ENCODE measurements around the gene SH3RF3.

SH3RF3 gene

DNA sequence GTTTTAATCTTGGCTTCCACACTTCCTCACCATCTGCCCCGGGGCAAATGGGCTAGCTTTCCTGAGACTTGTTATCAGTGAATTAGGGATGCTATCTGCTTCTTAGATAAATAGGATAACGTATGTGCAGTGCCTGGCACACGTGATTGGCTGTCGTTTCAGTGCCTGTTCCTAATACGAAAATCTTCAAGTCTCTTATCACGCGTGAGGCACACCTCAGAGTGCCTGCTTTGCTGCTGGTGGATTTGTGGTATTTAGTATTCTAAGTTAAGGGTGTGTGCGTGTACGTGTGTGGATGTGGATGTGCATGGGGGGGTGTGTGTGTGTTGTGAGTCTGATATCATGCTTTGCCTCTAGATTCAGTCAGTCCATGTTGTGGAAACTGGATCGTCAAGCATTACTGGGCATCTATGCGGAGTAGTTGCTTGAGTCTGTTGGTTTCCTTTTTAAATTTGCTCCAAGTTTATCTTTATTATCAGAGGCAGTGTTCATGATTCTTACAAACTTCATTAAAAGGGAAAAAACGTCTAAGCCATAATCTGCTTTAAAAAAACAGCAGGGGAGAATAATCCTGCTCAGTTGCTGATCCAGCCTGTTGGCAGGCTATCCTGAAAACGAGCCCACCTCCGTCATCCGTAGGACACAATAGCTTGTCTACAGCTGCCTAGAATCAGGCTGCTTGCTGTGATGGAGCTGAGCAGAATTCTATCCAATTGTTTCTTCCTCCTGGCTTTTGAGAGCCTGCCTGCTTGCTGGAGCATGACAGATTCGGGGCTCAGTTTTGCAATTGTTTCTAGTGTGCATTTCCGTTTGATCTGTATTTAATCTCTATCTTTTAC, 6.6 kb downstream of the SH3RF3 start:
- no peaks in the 10 kb centered on the region for H3K9me3 ChIP-seq (ENCODE audit: low read length)
- H2AFZ ChIP-seq (ENCODE audit: low read depth, low read length): no peak overlapping the region
- H3K4me1 ChIP-seq (ENCODE audit: insufficient read depth, low read length): peaks cover 8% of the 10 kb centered on the region
- peaks cover 13% of the 10 kb centered on the region for H3K27me3 ChIP-seq (ENCODE audit: insufficient read depth, low read length)
- H3K4me3 ChIP-seq (ENCODE audit: low read length): no peak overlapping the region
- no peaks in the 10 kb centered on the region for H3K36me3 ChIP-seq (ENCODE audit: insufficient read depth, low read length)

DNA sequence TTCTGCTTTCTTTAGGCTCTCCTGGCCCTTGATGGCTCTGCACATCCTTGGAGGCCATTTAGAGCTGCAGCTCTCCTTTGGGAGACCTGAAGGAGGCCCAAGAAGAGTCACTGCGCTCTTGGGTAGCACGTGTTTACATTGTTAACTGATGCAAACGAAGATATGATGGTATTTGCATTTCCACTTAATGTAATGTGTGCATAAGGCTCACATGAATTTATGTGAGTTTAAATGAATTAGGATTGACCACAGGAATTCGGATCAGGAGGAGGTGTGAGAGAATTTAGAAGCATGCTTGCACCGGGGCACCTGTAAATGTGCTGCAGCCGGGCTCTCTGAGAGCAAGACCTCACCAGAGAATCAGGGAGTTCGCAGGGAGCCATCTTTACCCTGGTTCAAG, 7.5 kb downstream of the SH3RF3 start:
- no peak overlapping the region for H2AFZ ChIP-seq (ENCODE audit: low read depth, low read length)
- no peaks in the 10 kb centered on the region for H3K36me3 ChIP-seq (ENCODE audit: insufficient read depth, low read length)
- no peaks in the 10 kb centered on the region for H3K9me3 ChIP-seq (ENCODE audit: low read length)
- no peak overlapping the region for H3K4me3 ChIP-seq (ENCODE audit: low read length)
- peaks cover 5% of the 10 kb centered on the region for H3K27me3 ChIP-seq (ENCODE audit: insufficient read depth, low read length)
- peaks cover 8% of the 10 kb centered on the region for H3K4me1 ChIP-seq (ENCODE audit: insufficient read depth, low read length)

DNA sequence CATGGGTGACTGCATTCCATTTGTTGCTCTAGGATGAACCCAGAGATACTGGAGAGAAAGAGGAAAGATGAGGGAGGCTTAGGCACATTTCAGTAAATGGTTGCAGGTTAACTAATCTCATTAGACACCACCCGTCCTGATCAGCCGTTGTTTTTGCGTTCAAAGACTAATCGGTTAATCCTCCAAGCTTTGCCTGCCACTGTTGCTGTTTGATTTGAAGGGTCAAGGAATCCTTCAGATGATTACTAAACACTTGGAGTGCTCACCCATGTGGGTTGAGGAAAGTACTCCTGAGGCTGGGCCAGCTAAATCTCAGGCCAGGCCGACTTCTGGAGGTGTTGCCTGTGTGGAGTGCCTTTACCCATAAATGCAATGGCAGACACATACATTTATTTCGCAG, 8.6 kb downstream of the SH3RF3 start:
- no peaks in the 10 kb centered on the region for H3K27me3 ChIP-seq (ENCODE audit: insufficient read depth, low read length)
- peaks cover 8% of the 10 kb centered on the region for H3K4me1 ChIP-seq (ENCODE audit: insufficient read depth, low read length)
- no peak overlapping the region for H3K4me3 ChIP-seq (ENCODE audit: low read length)
- H3K9me3 ChIP-seq (ENCODE audit: low read length): no peaks in the 10 kb centered on the region
- H2AFZ ChIP-seq (ENCODE audit: low read depth, low read length): no peak overlapping the region
- H3K36me3 ChIP-seq (ENCODE audit: insufficient read depth, low read length): no peaks in the 10 kb centered on the region

DNA sequence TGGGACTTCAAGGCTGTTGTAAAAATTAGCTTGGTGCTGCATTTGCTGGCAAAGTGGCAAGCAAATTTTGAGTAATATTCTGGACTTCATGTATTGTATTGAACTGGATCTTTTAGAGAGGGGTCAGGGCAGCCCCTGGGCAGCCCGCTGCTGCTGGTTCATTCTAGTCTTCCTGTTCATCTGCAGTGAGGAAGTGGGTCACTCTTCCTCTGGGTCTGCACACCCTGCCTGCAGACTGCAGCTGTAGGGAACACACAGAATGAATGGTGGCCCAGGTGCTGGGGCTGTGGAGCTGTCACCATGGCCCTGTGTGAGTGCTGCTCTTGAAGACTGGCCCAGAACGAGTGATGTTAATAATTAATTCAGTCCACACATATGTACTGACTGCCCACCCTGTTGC, 9.4 kb downstream of the SH3RF3 start:
- Histone ChIP-seq H2AFZ (ENCODE audit: low read depth, low read length) (no peak overlapping the region), H3K36me3 (ENCODE audit: insufficient read depth, low read length) (no peaks in the 10 kb centered on the region), H3K27me3 (ENCODE audit: insufficient read depth, low read length) (no peaks in the 10 kb centered on the region), H3K4me3 (ENCODE audit: low read length) (no peak overlapping the region), H3K9me3 (ENCODE audit: low read length) (no peaks in the 10 kb centered on the region), H3K4me1 (ENCODE audit: insufficient read depth, low read length) (peaks cover 8% of the 10 kb centered on the region)

DNA sequence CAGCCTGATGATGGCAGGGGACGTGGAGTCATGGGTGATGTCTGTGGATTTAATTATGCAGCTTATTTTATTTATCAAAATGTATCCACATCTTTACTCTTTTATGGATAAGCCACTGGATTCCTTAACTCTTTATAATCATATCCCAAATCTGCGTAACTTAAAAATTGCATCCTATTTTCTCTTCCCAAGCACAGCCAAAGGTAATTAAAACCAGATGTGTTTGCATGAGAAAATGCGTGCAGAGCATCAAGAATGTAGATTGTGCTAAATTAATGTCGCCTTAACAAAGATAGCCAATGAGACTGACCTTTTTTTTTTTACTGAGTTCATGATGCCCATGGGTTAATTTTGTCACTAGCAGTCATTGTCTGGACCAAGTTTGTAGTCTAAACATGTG, 10.0 kb downstream of the SH3RF3 start:
- H3K4me1 ChIP-seq (ENCODE audit: insufficient read depth, low read length): peaks cover 8% of the 10 kb centered on the region
- no peaks in the 10 kb centered on the region for H3K36me3 ChIP-seq (ENCODE audit: insufficient read depth, low read length)
- no peak overlapping the region for H2AFZ ChIP-seq (ENCODE audit: low read depth, low read length)
- H3K27me3 ChIP-seq (ENCODE audit: insufficient read depth, low read length): no peaks in the 10 kb centered on the region
- H3K9me3 ChIP-seq (ENCODE audit: low read length): no peaks in the 10 kb centered on the region
- no peak overlapping the region for H3K4me3 ChIP-seq (ENCODE audit: low read length)

DNA sequence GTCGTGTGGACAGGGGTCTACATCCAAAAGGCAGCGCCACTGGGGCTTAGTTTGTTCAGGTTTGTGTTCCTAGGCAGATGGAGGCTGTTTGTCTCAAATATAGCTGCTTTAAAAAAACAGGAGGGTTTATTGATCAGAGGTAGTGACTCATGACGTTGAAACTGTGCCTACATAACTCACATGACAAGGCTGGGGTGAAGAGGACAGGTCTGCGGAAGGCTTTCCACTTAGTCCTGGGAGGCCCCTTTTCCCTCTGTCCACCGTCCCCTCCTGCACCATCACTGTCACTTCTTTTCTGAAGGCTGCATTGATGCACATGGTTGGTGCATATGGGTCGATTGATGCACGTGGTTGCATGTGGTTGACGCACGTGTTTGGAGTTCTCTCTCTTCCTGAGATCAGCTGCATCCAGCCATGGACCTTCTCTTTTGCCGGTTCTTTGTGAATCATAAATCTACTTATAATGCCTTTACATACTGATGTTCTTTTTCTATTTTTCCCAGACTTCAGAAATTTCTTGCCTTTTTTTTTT, 10.9 kb downstream of the SH3RF3 start:
- Histone ChIP-seq H3K27me3 (ENCODE audit: insufficient read depth, low read length) (no peaks in the 10 kb centered on the region), H3K4me1 (ENCODE audit: insufficient read depth, low read length) (peaks cover 8% of the 10 kb centered on the region), H3K36me3 (ENCODE audit: insufficient read depth, low read length) (no peaks in the 10 kb centered on the region), H2AFZ (ENCODE audit: low read depth, low read length) (no peak overlapping the region), H3K4me3 (ENCODE audit: low read length) (no peak overlapping the region), H3K9me3 (ENCODE audit: low read length) (no peaks in the 10 kb centered on the region)

DNA sequence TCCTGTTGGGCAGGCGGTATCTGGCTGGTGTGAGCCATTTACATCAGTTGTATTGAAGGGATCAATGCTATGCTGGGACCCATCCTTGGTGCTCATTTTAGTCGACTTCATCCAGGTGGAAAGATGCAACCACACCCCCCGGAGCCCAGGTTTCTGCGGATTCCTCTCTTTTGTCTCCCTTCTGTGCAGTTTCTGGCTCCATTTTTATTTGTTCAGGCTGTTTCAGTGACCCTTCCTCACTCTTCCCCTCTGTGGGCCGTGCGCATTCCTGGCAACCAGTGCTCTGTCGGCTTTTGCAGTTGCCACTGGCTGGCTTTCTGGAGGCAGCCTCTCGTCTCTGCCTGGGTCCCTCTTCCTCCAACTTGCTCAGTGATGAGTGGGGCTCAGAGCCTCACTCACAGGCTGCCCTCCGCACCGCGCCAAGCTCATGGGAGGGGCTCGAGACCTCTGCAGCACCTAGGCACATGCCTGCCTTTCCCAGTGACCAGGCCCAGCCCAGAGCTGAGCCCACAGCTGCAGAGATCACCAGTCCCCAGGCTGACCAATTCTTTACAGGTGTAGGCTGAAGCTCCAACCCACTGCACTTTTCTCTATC, 12.1 kb downstream of the SH3RF3 start:
- no peaks in the 10 kb centered on the region for H3K27me3 ChIP-seq (ENCODE audit: insufficient read depth, low read length)
- no peak overlapping the region for H3K4me3 ChIP-seq (ENCODE audit: low read length)
- H3K9me3 ChIP-seq (ENCODE audit: low read length): no peaks in the 10 kb centered on the region
- no peak overlapping the region for H2AFZ ChIP-seq (ENCODE audit: low read depth, low read length)
- H3K4me1 ChIP-seq (ENCODE audit: insufficient read depth, low read length): peaks cover 5% of the 10 kb centered on the region
- H3K36me3 ChIP-seq (ENCODE audit: insufficient read depth, low read length): no peaks in the 10 kb centered on the region

DNA sequence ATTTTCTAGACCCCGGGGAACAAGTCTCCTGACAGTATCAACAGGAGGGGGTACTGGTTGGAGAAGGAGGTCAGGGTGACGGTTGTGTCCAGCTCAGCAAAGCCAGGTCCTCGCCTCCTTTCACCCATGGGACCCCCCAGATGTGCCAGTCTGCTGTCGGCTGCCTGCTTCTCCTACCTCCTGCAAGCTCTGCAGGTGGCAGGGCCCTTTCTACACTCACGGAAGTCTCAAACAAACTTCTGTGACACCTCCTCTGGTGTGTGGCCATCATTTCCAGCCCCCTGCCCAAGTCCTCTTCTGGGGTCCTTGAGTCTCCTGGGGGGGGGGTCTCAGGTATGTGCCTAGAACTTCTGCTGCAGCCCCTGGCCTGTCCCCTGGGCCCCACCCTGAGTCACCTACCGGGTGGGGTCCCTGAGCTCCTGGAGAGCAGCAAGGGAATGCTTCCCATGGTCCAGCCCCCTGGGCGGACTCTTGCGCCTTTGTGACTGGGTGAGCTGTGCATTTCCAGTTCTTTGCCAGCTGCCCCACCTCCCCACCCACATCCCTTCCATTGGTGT, 12.8 kb downstream of the SH3RF3 start:
- Histone ChIP-seq H2AFZ (ENCODE audit: low read depth, low read length) (no peak overlapping the region), H3K27me3 (ENCODE audit: insufficient read depth, low read length) (no peaks in the 10 kb centered on the region), H3K4me3 (ENCODE audit: low read length) (no peak overlapping the region)

DNA sequence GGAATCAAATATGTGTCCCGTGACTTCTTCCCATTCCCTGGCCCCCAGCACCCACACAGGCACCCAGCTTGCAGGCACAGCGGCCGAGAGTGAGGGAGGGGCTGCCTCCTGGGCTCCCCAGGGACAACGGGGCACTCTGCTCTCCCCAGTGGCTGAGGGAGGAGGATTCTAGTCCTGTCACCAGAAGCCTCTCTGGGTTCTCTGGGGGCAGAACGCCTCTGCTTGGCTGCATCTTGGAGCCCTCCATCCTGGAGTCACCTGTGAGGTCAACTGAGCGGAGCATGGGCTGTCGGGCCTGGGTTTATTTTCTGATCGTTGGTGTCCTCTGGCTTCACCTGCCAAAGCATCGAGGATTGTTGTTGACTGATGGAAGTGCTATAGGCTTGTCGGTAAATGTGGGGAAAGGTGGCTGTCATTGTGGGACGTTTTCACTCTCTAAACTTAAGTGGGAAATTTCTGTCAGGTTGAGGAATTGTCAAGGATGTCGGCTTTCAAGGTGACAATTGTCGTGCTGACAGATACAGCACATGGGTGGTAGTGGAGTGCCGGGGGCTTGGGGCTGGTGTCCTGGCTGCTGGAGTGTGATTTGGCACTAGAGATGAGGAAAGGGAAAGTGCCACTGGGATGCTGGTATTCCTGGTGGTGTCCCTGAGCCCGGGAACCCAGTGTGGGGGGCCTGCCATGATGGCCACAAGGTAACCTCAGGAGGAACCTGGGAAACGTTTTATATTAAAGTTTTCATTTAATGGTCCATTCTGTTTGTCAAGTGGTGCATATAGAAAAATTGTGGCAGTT, 13.6 kb downstream of the SH3RF3 start:
- no peak overlapping the region for H2AFZ ChIP-seq (ENCODE audit: low read depth, low read length)
- H3K36me3 ChIP-seq (ENCODE audit: insufficient read depth, low read length): no peaks in the 10 kb centered on the region
- no peaks in the 10 kb centered on the region for H3K9me3 ChIP-seq (ENCODE audit: low read length)
- no peaks in the 10 kb centered on the region for H3K27me3 ChIP-seq (ENCODE audit: insufficient read depth, low read length)
- H3K4me3 ChIP-seq (ENCODE audit: low read length): no peak overlapping the region
- H3K4me1 ChIP-seq (ENCODE audit: insufficient read depth, low read length): no peaks in the 10 kb centered on the region

More for the DNA sequence above, 12.8 kb downstream of the SH3RF3 start:
- H3K4me1 ChIP-seq (ENCODE audit: insufficient read depth, low read length): no peaks in the 10 kb centered on the region
- H3K36me3 ChIP-seq (ENCODE audit: insufficient read depth, low read length): no peaks in the 10 kb centered on the region
- no peaks in the 10 kb centered on the region for H3K9me3 ChIP-seq (ENCODE audit: low read length)

DNA sequence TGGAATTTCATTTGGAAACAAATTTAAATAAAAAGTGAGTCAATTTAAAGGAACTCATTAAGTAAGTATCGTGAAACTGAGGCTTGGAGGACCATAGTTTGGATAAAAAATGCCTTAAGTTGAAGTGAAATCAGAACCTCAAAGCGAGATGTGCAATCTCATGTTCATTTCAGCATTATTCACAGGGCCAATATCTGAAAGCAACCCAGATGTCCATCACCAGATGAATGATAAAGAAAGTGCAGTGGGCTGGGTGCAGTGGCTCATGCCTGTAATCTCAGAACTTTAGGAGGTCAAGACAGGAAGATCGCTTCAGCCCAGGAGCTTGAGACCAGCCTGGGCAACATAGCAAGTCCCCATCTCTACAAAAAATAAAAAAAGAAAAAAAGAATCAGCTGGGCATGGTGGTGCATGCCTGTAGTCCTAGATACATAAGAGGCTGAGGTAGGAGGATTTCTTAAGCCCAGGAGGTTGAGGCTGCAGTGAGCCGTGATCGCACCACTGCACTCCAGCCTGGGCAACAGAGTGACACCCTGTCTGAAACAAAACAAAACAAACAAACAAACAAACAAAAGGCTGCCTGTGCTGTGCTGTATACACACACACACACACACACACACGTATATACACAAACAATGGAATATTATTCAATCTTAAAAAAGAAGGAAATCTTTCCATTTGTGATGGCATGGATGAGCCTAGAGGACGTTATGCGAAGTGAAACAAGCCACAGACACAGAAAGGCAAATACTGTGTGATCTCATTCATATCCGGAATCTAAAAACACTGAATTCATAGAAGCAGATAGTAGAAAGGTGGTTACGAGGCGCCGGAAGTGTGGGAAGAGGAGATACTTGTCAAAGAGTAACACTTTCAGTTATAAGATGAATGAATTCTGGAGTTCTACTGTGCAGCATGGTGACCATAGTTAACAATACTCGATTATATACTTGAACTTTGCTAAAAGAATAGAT, 14.5 kb downstream of the SH3RF3 start:
- Histone ChIP-seq H3K27me3 (ENCODE audit: insufficient read depth, low read length) (no peaks in the 10 kb centered on the region), H3K4me3 (ENCODE audit: low read length) (no peak overlapping the region), H3K4me1 (ENCODE audit: insufficient read depth, low read length) (no peaks in the 10 kb centered on the region), H2AFZ (ENCODE audit: low read depth, low read length) (no peak overlapping the region), H3K9me3 (ENCODE audit: low read length) (no peaks in the 10 kb centered on the region), H3K36me3 (ENCODE audit: insufficient read depth, low read length) (no peaks in the 10 kb centered on the region)

DNA sequence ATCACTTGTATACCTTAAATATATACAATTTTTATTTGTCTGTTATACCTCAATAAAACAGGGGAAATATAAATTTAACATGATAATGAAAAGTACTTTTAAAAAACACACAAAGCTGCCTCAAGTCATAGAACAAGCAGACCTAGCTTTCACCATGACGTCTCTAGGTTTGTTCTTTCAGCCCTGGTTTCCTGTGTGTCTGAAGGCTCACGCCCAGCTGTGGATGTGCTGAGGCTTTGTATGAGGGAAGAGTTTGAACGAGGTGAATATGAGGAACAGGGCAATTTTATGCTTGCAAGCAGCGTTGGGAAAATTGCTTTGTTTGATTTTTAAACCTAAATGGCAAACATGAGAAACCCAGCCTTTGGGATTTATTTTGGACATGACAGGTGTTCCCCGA, 15.3 kb downstream of the SH3RF3 start:
- no peak overlapping the region for H3K4me3 ChIP-seq (ENCODE audit: low read length)
- H3K36me3 ChIP-seq (ENCODE audit: insufficient read depth, low read length): no peaks in the 10 kb centered on the region
- H3K9me3 ChIP-seq (ENCODE audit: low read length): no peaks in the 10 kb centered on the region
- no peak overlapping the region for H2AFZ ChIP-seq (ENCODE audit: low read depth, low read length)
- H3K4me1 ChIP-seq (ENCODE audit: insufficient read depth, low read length): no peaks in the 10 kb centered on the region
- H3K27me3 ChIP-seq (ENCODE audit: insufficient read depth, low read length): no peaks in the 10 kb centered on the region

DNA sequence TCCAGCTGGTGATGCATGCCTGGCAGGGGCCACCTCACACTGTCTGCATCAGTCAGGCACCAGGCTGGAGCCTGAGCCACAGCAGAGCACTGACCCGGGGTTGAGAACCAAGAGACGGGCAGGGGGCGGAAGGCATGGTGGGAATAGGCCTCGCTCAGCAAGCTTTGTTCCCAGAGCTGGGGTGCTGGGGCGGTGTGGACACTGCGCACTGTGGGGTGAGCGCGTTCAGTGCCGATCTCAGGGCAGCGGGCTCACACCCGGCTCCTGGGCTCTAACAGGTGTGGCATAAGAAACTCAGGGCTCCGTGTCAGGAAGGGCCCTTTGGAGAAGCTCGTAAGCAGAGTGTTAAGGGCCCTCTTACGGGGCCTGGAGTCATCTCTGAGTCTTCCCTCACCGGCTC, 15.7 kb downstream of the SH3RF3 start:
- no peak overlapping the region for H3K4me3 ChIP-seq (ENCODE audit: low read length)
- no peaks in the 10 kb centered on the region for H3K9me3 ChIP-seq (ENCODE audit: low read length)
- no peaks in the 10 kb centered on the region for H3K27me3 ChIP-seq (ENCODE audit: insufficient read depth, low read length)
- no peaks in the 10 kb centered on the region for H3K36me3 ChIP-seq (ENCODE audit: insufficient read depth, low read length)
- H2AFZ ChIP-seq (ENCODE audit: low read depth, low read length): no peak overlapping the region
- no peaks in the 10 kb centered on the region for H3K4me1 ChIP-seq (ENCODE audit: insufficient read depth, low read length)
